Activated B cell treated with CpG ODN at 0.5 μM for 24 hours (primary cell): ENCODE data around the gene LRP8. TPM values are rescaled to one million over a fixed set of nuclear protein-coding genes. Genes with fewer than 3 reads are reported as not detected.

ENCODE experiments used
- ATAC-seq: fragments of 200-7000 bp; cut with Tn5 transposase; one replicate; pipeline ENCODE4 v1.10.0; 2021; ENCODE audit warnings: low read depth, mild to moderate bottlenecking, moderate library complexity
- CTCF ChIA-PET: fragments of 350-600 bp; sonication (Branson Sonifier 250); formaldehyde crosslinking; loops from one replicate; lab custom pipeline; 2021; ENCODE audit warnings: antibody characterized with exemption; lab: Charles Lee
- POLR2A ChIA-PET: fragments of 350-600 bp; sonication (Branson Sonifier 250); formaldehyde crosslinking; loops from one replicate; lab custom pipeline; 2021; ENCODE audit warnings: antibody characterized with exemption; lab: Charles Lee
- DNase-seq: peaks from one replicate; pipeline ENCODE4 v3.0.0; 2022
- H3K27ac Mint-ChIP-seq: one replicate; pipeline ENCODE4 v1.8.0; 2020; ENCODE audit warnings: mixed read lengths
- H3K27me3 Mint-ChIP-seq: one replicate; pipeline ENCODE4 v1.8.0; 2021; ENCODE audit warnings: mixed read lengths
- H3K36me3 Mint-ChIP-seq: one replicate; pipeline ENCODE4 v1.8.0; 2021; ENCODE audit warnings: low read depth, mixed read lengths
- H3K4me1 Mint-ChIP-seq: one replicate; pipeline ENCODE4 v1.8.0; 2021; ENCODE audit warnings: mixed read lengths
- H3K4me3 Mint-ChIP-seq: one replicate; pipeline ENCODE4 v1.8.0; 2020; ENCODE audit warnings: mild to moderate bottlenecking, mixed read lengths
- H3K9me3 Mint-ChIP-seq: one replicate; pipeline ENCODE4 v1.8.0; 2020; ENCODE audit warnings: mixed read lengths
- CTCF ChIP-seq: fragments of 200-600 bp; IDR thresholded peaks from one replicate; pipeline ENCODE4 v1.8.0; 2022; ENCODE audit warnings: antibody characterized with exemption, mild to moderate bottlenecking
- intact Hi-C: fragments of 100-400 bp; cut with micrococcal nuclease; formaldehyde crosslinking; loops from one replicate; pipeline ENCODE4 v1.15.1; 2024
- total RNA-seq: library from RNA; stranded (reverse); gene quantifications from 2 replicates; pipeline ENCODE4 v1.2.3, GENCODE V29; 2022

The LRP8 gene
- total RNA-seq, 1 donor from 2014 or later, result 40.6 TPM

GRCh38 chr1:53220962-53221286 is 106.9 kb downstream of the LRP8 start:
- peaks cover 31% of the 10 kb centered on the region for H3K36me3 Mint-ChIP-seq
- CTCF ChIA-PET, result no interaction called here

GRCh38 chr1:53220171-53220961 is 107.5 kb downstream of the LRP8 start, which contains the start of gene CZIB:
TSS of gene CZIB (minus strand) at chr1:53220634. CDS start at chr1:53220575, 59 bp downstream.
- DNase-seq (peak; percentile 98), ATAC-seq (peak; percentile 92)
- ChIA-PET POLR2A (interaction anchor here (1.0 to 2.5 kb wide), 6 partner anchors 9 to 107 kb away, joined by 3 to 15 read pairs (median 6); partner anchors contain the start of genes CPT2 and MAGOH), CTCF (no interaction called here)
- Mint-ChIP-seq H3K4me1 (peaks cover 20% of the 10 kb centered on the region), H3K27ac (peak within 1 kb of the TSS; percentile 97), H3K36me3 (peaks cover 33% of the 10 kb centered on the region), H3K4me3 (peak within 1 kb of the TSS; percentile 94), H3K9me3 (no peaks in the 10 kb centered on the region), H3K27me3 (no peaks in the 10 kb centered on the region)
- intact Hi-C loops, result loop anchor here (1.0 to 10.0 kb wide), 5 partner anchors 18 to 1166 kb away; partner anchors contain the start of genes BTF3L4, CPT2, IFT25 and LRRC42
- no peak for TF ChIP-seq CTCF

More at GRCh38 chr1:53220962-53221286, 106.9 kb downstream of the LRP8 start:
- Mint-ChIP-seq H3K4me3 (peak overlapping the region; percentile 94), H3K9me3 (no peaks in the 10 kb centered on the region), H3K27ac (peak overlapping the region; percentile 97), H3K4me1 (peaks cover 20% of the 10 kb centered on the region), H3K27me3 (no peaks in the 10 kb centered on the region)
- ATAC-seq (no peak), DNase-seq (no peak)
- TF ChIP-seq CTCF, result no peak
- intact Hi-C loops, result loop anchor here (1.0 to 10.0 kb wide), 5 partner anchors 17 to 1166 kb away; partner anchors contain the start of genes BTF3L4, CPT2, IFT25 and LRRC42
- POLR2A ChIA-PET, result interaction anchor here (1.0 to 2.5 kb wide), 3 partner anchors 15 to 106 kb away, joined by 3 to 9 read pairs (median 5); partner anchors contain the start of gene MAGOH

GRCh38 chr1:53219711-53220110 is 108.2 kb downstream of the LRP8 start:
- intact Hi-C loops, result loop anchor here (1.0 to 10.0 kb wide), 5 partner anchors 19 to 1165 kb away; partner anchors contain the start of genes BTF3L4, CPT2, IFT25 and LRRC42
- no peak for TF ChIP-seq CTCF
- Mint-ChIP-seq H3K36me3 (peaks cover 37% of the 10 kb centered on the region), H3K9me3 (no peaks in the 10 kb centered on the region), H3K4me3 (peak overlapping the region; percentile 94), H3K27ac (peak overlapping the region; percentile 97), H3K27me3 (no peaks in the 10 kb centered on the region), H3K4me1 (peaks cover 20% of the 10 kb centered on the region)
- CTCF ChIA-PET, result no interaction called here
- POLR2A ChIA-PET, result interaction anchor here (1.0 to 2.5 kb wide), 9 partner anchors 9 to 517 kb away, joined by 3 to 16 read pairs (median 5); partner anchors contain the start of genes CPT2 and MAGOH
- no peak for DNase-seq
- ATAC-seq, result no peak

GRCh38 chr1:53218201-53218600 is 109.7 kb downstream of the LRP8 start:
- intact Hi-C loops, result no loop called here
- H3K27ac Mint-ChIP-seq, result no peak overlapping the region
- TF ChIP-seq CTCF, result no peak
- H3K9me3 Mint-ChIP-seq, result no peaks in the 10 kb centered on the region
- no peaks in the 10 kb centered on the region for H3K27me3 Mint-ChIP-seq
- ATAC-seq, result no peak
- no peak for DNase-seq
- no peak overlapping the region for H3K4me3 Mint-ChIP-seq
- POLR2A ChIA-PET, result interaction anchor here (1.3 kb wide), 1 partner anchor 20 kb away, joined by 16 read pairs; the partner anchor contains the start of gene MAGOH
- peaks cover 51% of the 10 kb centered on the region for H3K36me3 Mint-ChIP-seq
- peaks cover 20% of the 10 kb centered on the region for H3K4me1 Mint-ChIP-seq
- CTCF ChIA-PET, result no interaction called here

- POLR2A ChIA-PET, result no interaction called here
- no peak overlapping the region for H3K27ac Mint-ChIP-seq
- H3K9me3 Mint-ChIP-seq, result no peaks in the 10 kb centered on the region
- no peak overlapping the region for H3K4me3 Mint-ChIP-seq
- peaks cover 7% of the 10 kb centered on the region for H3K4me1 Mint-ChIP-seq
- intact Hi-C loops, result no loop called here
- CTCF ChIA-PET, result interaction anchor here (0.6 kb wide), 1 partner anchor 53 kb away, joined by 3 read pairs; no protein-coding TSS in a partner anchor
- no peak for TF ChIP-seq CTCF
- ATAC-seq (no peak), DNase-seq (no peak)
- peaks cover 81% of the 10 kb centered on the region for H3K36me3 Mint-ChIP-seq
- no peaks in the 10 kb centered on the region for H3K27me3 Mint-ChIP-seq
Measured at GRCh38 chr1:53214376-53214940, 113.4 kb downstream of the LRP8 start.
